ENCODE measurements around the gene ACSF3.

- TF ChIP-seq CTCF (conservative IDR thresholded peaks at IDR 0.05; ENCODE audit: low read length) (no peak), EZH2phosphoT487 (IDR thresholded peaks at IDR 0.05; ENCODE audit: borderline replicate concordance, low read depth, low read length) (no peak)
Observed at GRCh38 chr16:89140981-89141883, 47.6 kb downstream of the ACSF3 start.
